Measurements from ENCODE around the gene ARHGAP26.

- TF ChIP-seq POLR2AphosphoS5 (IDR thresholded peaks at IDR 0.05) (no peak), CTCF (IDR thresholded peaks at IDR 0.05) (no peak)
Observed at GRCh38 chr5:143199843-143200242, 429.7 kb downstream of the ARHGAP26 start.
